HepG2 (cell line): ENCODE measurements around the gene CEBPB. TPM values are rescaled to one million over a fixed set of nuclear protein-coding genes. Genes with fewer than 3 reads are reported as not detected.

ENCODE experiments used
- ARNTL ChIP-seq: sonication (generic); formaldehyde crosslinking; IDR thresholded peaks from 2 replicates; pipeline ENCODE4 v1.4.0; 2020; ENCODE audit warnings: mild to moderate bottlenecking, missing genetic modification reagents
- CREM ChIP-seq, 2 experiments: sonication (generic) in 1 of 2; formaldehyde crosslinking in 1 of 2; IDR thresholded peaks; 2 replicates each; pipeline versions ENCODE4 v1.4.0 to v1.6.1; 2016 to 2020; ENCODE audit warnings: antibody characterized with exemption in 1 of 2, mild to moderate bottlenecking in 1 of 2, missing genetic modification reagents in 1 of 2
- FOXK2 ChIP-seq: fragments of 450-650 bp; IDR thresholded peaks from 2 replicates; pipeline ENCODE4 v1.6.1; 2016
- FOXO1 ChIP-seq: sonication (generic); formaldehyde crosslinking; IDR thresholded peaks from 2 replicates; pipeline ENCODE4 v1.4.0; 2020; ENCODE audit warnings: missing genetic modification reagents
- GABPB1 ChIP-seq: IDR thresholded peaks from 2 replicates; pipeline ENCODE4 v1.6.1; 2016; ENCODE audit warnings: mild to moderate bottlenecking, missing genetic modification reagents, moderate library complexity, missing compliant biosample characterization
- MED1 ChIP-seq: sonication (generic); formaldehyde crosslinking; IDR thresholded peaks from 2 replicates; pipeline ENCODE4 v1.4.0; 2020; ENCODE audit warnings: missing genetic modification reagents
- NBN ChIP-seq: fragments of 450-650 bp; conservative IDR thresholded peaks from 2 replicates; pipeline ENCODE4 v1.6.1; 2017
- RERE ChIP-seq: IDR thresholded peaks from 2 replicates; pipeline ENCODE4 v1.6.1; 2016; ENCODE audit warnings: low read depth, missing genetic modification reagents, missing compliant biosample characterization
- SMARCC2 ChIP-seq: fragments of 450-650 bp; IDR thresholded peaks from 2 replicates; pipeline ENCODE4 v1.6.1; 2017; ENCODE audit warnings: antibody characterized with exemption, mild to moderate bottlenecking
- TBL1XR1 ChIP-seq: fragments of 150-350 bp; IDR thresholded peaks from 2 replicates; pipeline ENCODE4 v1.6.1; 2014; ENCODE audit warnings: borderline replicate concordance, low read length; ENCODE audit not compliant: partially characterized antibody
- ZKSCAN5 ChIP-seq: sonication (generic); formaldehyde crosslinking; IDR thresholded peaks from 2 replicates; pipeline ENCODE4 v1.5.1; 2020; ENCODE audit warnings: mild to moderate bottlenecking, missing genetic modification reagents
- ZNF331 ChIP-seq: sonication (generic); formaldehyde crosslinking; IDR thresholded peaks from 2 replicates; pipeline ENCODE4 v1.4.0; 2020; ENCODE audit warnings: missing genetic modification reagents
- ZNF629 ChIP-seq: sonication (generic); formaldehyde crosslinking; conservative IDR thresholded peaks from 2 replicates; pipeline ENCODE4 v1.5.0; 2020; ENCODE audit warnings: missing genetic modification reagents
- ZNF644 ChIP-seq: IDR thresholded peaks from 2 replicates; pipeline ENCODE4 v1.6.1; 2016; ENCODE audit warnings: low read depth
- ZNF674 ChIP-seq: sonication (generic); formaldehyde crosslinking; IDR thresholded peaks from 2 replicates; pipeline ENCODE4 v1.5.0; 2020; ENCODE audit warnings: low read depth, mild to moderate bottlenecking, missing genetic modification reagents
- ZNF710 ChIP-seq: sonication (generic); formaldehyde crosslinking; IDR thresholded peaks from 2 replicates; pipeline ENCODE4 v1.5.0; 2020; ENCODE audit warnings: mild to moderate bottlenecking, missing genetic modification reagents, borderline replicate concordance
- ZSCAN20 ChIP-seq: sonication (generic); formaldehyde crosslinking; IDR thresholded peaks from 2 replicates; pipeline ENCODE4 v1.4.0; 2020; ENCODE audit warnings: missing genetic modification reagents, mild to moderate bottlenecking, borderline replicate concordance
- ZXDC ChIP-seq: sonication (generic); formaldehyde crosslinking; IDR thresholded peaks from 2 replicates; pipeline ENCODE4 v1.5.0; 2020; ENCODE audit warnings: mild to moderate bottlenecking, missing genetic modification reagents
- polyA plus RNA-seq, 8 experiments: library from polyadenylated mRNA; depleted of rRNA in 3 of 8; stranded (reverse) in 7 of 8; unstranded in 1 of 8; fragments of >200 nt; fragmentation: Illumina TruSeq in 4 of 8; extraction: Trizol in 4 of 8; gene quantifications; 2 replicates each; pipeline versions ENCODE4 v1.2.1 to v1.2.3, GENCODE V29; 2011 to 2016; ENCODE audit warnings: low read depth in 4 of 8, missing spikeins in 1 of 8, mixed read lengths in 1 of 8; ENCODE audit not compliant: insufficient read depth in 1 of 8
- total RNA-seq, 5 experiments: library from RNA; depleted of rRNA; stranded (reverse); fragments of >200 nt; fragmentation: Illumina TruSeq; extraction: Trizol; gene quantifications; 2 replicates each; pipeline ENCODE4 v1.2.3, GENCODE V29; 2016; ENCODE audit warnings: low read depth in 1 of 5

The CEBPB gene
- total and polyA plus RNA-seq, 2 of the 13 experiments (the other 11 are each of a cell fraction or from before 2014, with no cell fraction given), result 18.5 to 28.2 TPM

- TF ChIP-seq ZXDC (CRISPR knock-in tag), result no peak
- no peak for TF ChIP-seq FOXK2
- TF ChIP-seq RERE (CRISPR knock-in tag), result no peak
- TF ChIP-seq ZKSCAN5 (CRISPR knock-in tag), result no peak
- TF ChIP-seq ZNF674 (CRISPR knock-in tag), result no peak
- TF ChIP-seq TBL1XR1, result no peak
- 0 out of 2 replicates have a peak, but pooled peaks have one; percentile 10 for TF ChIP-seq ZNF629 (CRISPR knock-in tag)
- TF ChIP-seq NBN, result no peak
- TF ChIP-seq ARNTL (CRISPR knock-in tag), result 0 out of 2 replicates have a peak, but pooled peaks have one; percentile 27
- TF ChIP-seq GABPB1, result peak; percentile 45
- no peak for TF ChIP-seq CREM (IDR thresholded peaks at IDR 0.05)
- no peak for TF ChIP-seq CREM (CRISPR knock-in tag; IDR thresholded peaks at IDR 0.05)
- TF ChIP-seq ZNF331 (CRISPR knock-in tag), result 0 out of 2 replicates have a peak, but pooled peaks have one; percentile 29
- no peak for TF ChIP-seq FOXO1 (CRISPR knock-in tag)
- no peak for TF ChIP-seq SMARCC2
- no peak for TF ChIP-seq MED1 (CRISPR knock-in tag)
- no peak for TF ChIP-seq ZNF710 (CRISPR knock-in tag)
- TF ChIP-seq ZSCAN20 (CRISPR knock-in tag), result no peak
- TF ChIP-seq ZNF644 (CRISPR knock-in tag), result 0 out of 2 replicates have a peak, but pooled peaks have one; percentile 35
Observed at GRCh38 chr20:50224531-50225255, 34.1 kb downstream of the CEBPB start (continued).
